DMS79 treated with DMSO at 0.1 percent for 48 hours (cell line): ENCODE results near the gene SUGT1.
A peak's percentile ranks its signal among the peaks of the same experiment; 100 is the strongest.
"Not testable (repeated sequence)": the region's sequence is repeated elsewhere in the genome, so short reads cannot be mapped to it uniquely, and the experiment has no call there.

Experiments
- DNase-seq: peaks from one replicate; lab custom pipeline; 2025; lab: John Stamatoyannopoulos, UW

Gene SUGT1

DNA sequence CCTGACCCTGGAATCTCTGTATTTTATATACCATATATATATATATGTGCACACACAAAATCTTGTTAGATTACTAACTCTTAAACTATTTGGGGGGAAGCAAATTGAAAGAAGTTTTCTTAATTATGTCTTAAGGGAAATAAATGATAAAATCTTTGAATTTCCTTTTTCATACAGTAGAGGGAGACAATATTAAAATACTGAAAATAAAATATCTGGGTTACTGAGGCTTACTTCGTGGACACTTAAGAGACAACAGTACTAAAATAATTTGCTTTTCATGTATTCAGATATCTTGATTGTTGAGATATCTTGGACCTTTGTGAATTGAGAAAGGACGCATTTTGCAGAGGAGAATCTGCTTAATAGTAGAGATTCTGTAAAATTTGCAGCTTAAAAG, 17.0 kb downstream of the SUGT1 start:
- peak; percentile 8 for DNase-seq

- DNase-seq, result no peak
These were observed 18.1 kb downstream of the SUGT1 start for GRCh38 chr13:52670726-52671125.

DNA sequence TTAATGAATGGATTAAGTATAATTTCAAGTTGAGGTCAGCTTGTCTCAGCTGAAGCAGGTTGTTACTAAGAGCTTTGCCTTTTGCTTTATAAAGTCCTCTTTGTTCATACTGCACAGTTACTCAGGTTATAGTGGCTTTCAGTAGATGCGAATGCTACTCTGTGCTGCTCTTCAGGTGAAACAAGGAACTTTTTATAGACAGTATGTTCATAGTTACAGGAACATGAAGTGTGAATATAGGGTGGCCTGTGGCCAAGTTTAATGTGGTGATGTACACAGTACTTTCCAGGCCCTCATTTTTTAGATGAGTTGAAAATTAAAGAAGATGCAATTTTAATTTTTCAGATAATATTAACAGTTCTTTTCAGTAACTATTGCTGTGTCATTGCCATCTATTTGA, 20.8 kb downstream of the SUGT1 start:
- peak; percentile 29 for DNase-seq

GRCh38 chr13:52677823-52678222, 25.2 kb downstream of the SUGT1 start:
- no peak for DNase-seq

DNA sequence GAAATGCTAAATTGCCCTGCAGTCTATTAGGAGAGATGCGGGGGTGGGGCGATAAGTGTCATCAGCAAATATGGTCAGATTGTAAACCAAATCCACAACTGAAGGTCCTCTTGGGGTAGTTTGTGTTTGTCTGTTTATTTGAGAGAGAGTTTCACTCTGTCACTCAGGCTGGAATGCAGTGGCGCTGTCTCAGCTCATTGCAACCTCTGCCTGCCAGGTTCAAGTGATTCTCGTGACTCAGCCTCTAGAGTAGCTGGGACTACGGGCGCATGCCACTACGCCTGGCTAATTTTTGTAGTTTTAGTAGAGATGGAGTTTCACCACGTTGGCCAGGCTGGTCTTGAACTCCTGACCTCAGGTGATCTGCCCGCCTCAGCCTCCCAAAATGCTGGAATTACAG, 33.2 kb downstream of the SUGT1 start:
- DNase-seq, result not testable (repeated sequence)

DNA sequence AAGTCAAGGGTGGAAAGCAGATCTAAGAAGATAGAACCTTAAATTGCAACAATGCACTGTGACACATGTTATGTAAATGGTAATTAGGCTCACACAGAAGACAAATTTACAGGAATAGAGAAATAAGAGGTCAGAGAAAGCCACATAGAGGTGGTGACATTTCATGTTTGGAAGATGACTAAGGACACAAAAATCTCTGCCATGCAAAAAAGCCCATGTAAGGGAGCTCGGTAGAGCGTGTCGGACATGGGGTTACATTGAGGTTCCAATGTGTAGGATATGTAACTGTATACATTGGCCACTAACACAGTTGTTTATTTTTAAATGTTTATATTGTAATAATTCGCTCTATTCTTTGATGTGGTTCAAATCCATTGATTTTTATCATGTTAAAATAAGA, 33.7 kb downstream of the SUGT1 start:
- no peak for DNase-seq

DNA sequence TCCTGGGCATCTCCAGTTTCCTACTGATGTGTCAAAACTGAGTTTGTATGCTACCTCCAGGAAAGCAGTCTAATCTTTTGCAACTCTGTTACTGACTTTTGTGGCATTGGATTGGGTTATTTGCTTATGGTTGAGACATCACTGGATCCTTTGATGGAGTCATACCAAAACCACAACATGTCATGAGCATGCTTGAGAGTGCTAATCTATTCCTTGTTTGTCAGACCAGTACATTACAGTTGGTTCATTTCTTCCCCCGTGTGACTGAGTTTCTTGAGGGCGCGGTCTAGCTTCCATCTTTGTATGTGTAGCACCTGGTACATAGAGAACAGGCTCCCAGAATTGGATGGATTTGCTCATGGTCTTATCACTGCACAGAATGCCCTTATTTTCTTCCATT, 43.2 kb downstream of the SUGT1 start:
- no peak for DNase-seq

DNA sequence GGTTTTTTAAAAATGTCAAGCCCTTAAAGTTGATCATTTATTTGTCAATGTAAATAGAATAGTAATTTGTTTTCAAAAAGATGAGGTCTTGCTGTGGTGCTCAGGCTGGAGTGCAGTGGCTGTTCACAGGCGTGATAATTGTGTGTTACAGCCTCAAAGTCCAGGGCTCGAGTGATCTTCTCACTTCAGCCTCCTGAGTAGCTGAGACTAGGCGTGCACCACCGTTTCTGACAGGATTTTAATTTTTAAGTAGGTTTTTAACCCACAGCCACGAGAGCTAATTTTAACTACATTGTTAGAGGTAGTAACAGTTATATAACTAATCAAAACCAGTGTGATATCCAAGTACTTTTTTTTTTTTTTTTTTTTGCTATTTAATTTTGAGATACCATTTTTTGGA, 43.9 kb downstream of the SUGT1 start:
- DNase-seq, result no peak

DNA sequence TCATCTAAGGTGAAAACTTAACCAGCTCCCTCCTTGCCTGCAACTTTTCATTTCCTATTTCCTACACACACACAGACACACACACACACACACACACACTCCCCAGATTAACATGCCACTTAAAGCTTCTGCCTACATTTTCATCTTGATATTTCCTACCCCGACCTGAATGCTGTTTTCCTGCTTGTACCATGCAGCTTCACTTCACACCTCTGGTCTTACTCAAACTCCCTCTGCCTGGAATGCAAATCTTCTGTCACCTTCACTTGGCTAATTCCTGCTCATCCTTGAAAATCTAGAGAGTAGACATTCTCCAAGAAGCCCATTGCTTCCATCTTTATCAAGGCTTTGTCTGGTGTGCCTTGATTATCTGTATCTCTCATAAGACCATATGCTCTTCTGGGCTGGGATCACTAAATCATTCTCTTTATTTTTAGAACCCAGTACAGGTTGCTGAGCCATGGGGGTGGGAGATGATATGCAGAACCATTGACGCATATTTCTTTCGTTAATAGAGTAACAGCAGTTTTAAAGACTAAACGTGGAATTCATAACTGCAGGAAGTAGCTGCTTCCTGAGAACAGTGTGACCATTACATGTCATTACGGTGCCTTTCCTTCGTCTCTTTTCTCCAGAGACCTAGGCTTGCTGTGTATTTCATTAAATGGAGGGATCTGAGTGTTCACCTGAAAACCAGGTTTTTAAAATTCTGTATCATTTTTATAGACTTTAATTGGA, 49.3 kb downstream of the SUGT1 start:
- DNase-seq, result no peak

DNA sequence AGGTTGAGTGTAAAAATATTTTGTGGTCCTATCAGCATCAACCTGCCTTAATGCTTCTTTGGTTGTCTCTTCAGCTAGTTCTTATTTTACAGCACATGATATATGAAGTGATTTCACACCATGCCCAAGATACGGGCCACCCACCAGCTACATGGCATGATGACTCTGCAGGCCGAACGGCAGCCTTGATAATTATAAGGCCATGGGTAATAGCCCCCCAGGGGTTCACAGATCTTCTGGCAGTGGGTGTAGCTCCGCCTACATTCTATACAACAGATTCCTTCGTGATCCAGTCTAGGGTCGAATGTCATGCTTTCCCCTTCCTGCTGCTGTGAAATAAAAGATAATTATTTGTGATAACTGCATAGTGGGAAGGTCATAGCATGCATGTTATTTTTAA, 50.8 kb downstream of the SUGT1 start:
- no peak for DNase-seq

DNA sequence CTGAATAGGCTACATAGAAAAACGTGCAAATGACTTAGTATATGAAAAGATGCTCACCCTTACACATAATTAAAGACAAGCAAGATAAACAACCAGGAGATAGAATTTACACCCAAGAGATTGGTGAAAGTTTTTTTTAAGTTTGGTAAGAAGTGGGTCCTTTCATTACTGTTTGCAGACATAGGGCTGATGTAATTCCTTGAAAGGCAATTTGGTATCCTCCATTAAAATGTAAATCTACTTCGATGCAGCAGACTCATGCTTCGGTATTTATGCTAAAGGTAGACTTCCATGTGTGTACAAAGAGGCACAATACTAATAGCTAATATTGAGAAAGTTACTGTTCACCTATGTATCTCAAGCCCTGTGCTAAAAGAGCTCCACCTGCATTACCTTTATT, 53.4 kb downstream of the SUGT1 start:
- no peak for DNase-seq

GRCh38 chr13:52707375-52707774, 54.7 kb downstream of the SUGT1 start:
- peak; percentile 9 for DNase-seq

DNA sequence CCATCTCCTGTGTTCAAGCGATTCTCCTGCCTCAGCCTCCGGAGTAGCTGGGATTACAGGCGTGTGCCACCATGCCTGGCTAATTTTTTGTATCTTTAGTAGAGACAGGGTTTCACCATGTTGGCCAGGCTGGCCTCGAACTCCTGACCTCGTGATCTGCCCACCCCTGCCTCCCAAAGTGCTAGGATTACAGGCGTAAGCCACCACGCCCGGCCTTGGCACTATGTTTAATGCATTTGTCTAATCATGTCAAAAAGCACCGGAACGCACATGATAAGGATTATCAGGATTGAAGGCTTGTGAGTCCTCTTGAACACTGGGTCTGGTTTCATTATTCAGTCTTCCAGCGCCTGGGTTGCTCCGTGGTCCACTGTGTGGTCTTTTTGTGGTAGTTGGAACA, 55.6 kb downstream of the SUGT1 start:
- DNase-seq, result not testable (repeated sequence)

DNA sequence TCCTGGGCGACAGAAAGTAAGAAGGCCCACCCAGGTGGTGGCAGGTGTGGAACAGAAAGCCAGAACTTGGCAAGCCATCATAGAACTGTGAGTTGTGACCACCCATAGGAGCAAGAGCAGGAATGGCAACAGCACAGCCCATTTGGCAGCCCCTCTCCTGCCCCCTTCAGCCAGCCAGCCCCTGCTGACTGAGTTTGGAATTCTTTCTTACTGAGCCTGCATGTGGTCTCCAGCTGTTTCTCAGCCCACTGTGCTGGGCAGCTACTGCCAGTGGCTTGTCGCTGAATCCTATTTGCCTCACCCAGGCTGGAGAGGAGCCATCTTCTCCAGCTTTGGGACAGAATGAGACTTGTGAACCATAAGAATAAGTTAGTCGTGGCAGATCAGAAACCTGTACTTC, 58.6 kb downstream of the SUGT1 start:
- no peak for DNase-seq

DNA sequence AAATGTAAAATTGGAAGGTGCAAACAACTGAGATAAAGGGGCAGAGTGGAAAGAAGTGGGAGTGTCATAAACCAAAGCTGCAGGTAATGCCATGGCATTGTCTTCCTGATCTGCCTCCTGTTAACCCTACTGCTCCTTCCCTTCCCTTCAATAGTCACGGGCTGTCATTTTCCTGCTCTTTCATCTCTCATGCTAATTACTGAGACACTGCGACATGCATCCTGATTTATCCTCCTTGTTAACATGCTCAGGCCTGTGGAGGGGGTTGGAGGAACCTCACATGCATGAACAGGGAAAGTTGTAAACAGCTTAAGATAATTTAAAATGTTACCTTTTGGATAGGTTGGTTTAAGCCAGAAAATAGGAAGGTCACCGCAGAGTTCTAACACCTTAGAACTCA, 59.7 kb downstream of the SUGT1 start:
- no peak for DNase-seq

- DNase-seq, result no peak
These were observed 61.3 kb downstream of the SUGT1 start for GRCh38 chr13:52713894-52714293.

- not testable (repeated sequence) for DNase-seq
These were observed 68.3 kb downstream of the SUGT1 start for GRCh38 chr13:52720904-52721303.

GRCh38 chr13:52721356-52721755, 68.7 kb downstream of the SUGT1 start:
- not testable (repeated sequence) for DNase-seq

DNA sequence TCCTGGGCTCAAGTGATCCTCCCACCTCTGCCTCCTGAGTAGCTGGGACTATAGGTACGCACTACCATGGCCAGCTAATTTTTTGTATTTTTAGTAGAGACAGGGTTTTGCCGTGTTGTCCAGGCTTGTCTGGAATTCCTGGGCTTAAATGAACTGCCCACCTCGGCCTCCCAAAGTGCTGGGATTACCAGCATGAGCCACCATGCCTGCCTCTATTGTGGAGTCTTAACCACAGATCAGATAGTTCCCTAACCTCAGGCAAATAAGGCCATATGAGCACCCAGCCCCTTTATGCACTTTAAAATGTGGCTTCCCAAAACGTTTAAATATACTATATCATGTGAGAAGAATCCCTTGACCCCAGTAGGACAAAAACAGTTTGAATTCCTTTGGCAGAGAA, 70.5 kb downstream of the SUGT1 start:
- no peak for DNase-seq

DNA sequence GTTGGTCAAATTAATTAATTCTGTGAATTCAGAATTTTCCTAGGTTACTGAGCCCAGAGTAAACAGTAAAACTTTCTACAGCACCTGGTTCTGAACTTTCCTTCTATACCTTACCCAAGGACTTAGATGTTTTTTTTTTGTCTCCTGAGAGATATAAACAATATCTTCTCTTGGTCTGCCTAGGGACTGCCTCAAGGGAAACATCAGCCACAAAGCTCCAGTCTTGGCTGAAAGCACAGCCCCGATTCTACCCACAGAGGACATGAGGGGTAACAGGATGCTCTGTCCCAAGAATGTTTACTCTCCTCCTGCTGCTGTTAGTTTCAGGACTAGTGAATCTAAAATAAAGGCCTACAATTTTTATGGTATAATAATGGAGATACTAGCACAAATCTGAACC, 72.7 kb downstream of the SUGT1 start:
- DNase-seq, result no peak

DNA sequence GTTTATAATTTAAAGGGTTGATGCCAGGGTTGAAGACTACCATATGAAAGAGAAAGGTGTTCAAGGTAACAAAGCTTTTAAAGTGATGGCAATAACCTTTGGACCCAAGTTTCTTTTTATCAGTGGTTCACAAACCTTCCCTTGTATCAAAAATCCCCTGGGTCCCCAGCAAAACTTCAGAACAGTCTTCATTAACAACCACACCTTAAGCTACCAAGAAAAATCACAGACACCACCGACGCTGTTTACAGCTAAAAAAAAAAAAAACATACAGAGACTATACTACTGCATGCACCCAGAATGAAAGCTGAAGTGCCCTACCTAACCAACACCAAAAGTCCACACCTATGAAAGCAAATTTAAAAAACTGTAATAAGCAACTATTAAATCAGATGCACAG, 73.6 kb downstream of the SUGT1 start:
- no peak for DNase-seq

DNA sequence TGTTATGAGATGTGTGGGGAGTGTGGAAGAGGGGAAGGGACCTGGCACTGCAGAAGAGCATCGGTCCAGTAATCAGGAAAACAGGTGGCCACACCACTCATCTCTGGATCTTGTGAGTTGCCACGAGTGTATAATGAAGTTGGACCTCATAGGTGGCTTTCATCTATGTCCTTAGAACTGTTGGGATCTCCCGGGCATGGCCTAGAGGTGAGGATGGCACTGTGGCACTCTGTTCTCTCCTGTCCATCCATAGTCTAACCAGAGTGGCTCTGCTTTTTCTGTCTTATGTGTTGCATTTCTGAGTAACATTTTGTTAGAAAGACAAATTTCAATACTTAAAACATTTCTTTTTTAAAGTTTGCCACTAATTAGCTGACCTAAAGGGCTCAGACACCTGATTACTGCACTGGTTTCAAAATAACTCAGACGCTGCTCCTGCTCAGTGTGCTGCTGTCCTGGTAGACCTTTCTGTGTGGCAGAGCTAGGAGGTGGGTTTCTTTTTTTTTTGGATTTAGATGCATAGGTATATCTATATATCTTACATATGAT, 81.5 kb downstream of the SUGT1 start:
- DNase-seq, result no peak

DNA sequence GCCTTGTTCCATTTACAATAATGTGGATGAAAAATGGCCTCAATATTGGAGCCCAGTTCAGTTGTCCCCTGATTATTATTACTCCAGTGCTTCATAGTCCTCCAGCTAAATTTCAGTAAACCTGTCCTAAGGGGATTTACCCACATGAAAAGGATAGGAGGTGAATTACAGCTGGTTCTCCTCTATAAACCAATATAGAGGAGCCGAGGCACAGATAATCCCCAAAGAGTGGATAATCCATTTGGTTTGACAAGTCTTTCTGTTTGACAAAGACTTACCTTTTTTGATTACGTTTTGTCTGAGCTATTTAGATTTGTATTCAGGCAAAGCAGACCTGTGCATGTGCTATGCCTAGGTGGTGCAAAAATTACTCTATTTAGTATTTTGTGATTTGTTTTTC, 84.3 kb downstream of the SUGT1 start:
- no peak for DNase-seq

- no peak for DNase-seq
These were observed 84.8 kb downstream of the SUGT1 start for GRCh38 chr13:52737451-52737850.
